Measurements from ENCODE around the gene SLC35D2.
"Not testable (repeated sequence)": the region's sequence is repeated elsewhere in the genome, so short reads cannot be mapped to it uniquely, and the experiment has no call there.

SLC35D2 gene

GRCh38 chr9:96399325-96399633, 15.8 kb upstream of the SLC35D2 start:
- no peak for DNase-seq

GRCh38 chr9:96398582-96399324, 15.2 kb upstream of the SLC35D2 start:
- no peak for DNase-seq

- DNase-seq: no peak
Measured at GRCh38 chr9:96395964-96396363, 12.5 kb upstream of the SLC35D2 start.

- DNase-seq: no peak
Measured at GRCh38 chr9:96394832-96395496, 11.5 kb upstream of the SLC35D2 start.

GRCh38 chr9:96392263-96392662, 8.8 kb upstream of the SLC35D2 start:
- no peak for DNase-seq

- DNase-seq: no peak
Measured at GRCh38 chr9:96391021-96391765, 7.7 kb upstream of the SLC35D2 start.

GRCh38 chr9:96388144-96388543, 4.6 kb upstream of the SLC35D2 start:
- DNase-seq: no peak

GRCh38 chr9:96386157-96386556, 2.6 kb upstream of the SLC35D2 start:
- no peak for DNase-seq

- no peak for DNase-seq
Measured at GRCh38 chr9:96382839-96383164, 709 bp downstream of the SLC35D2 start.

GRCh38 chr9:96382175-96382574, 1.3 kb downstream of the SLC35D2 start:
- DNase-seq: no peak

GRCh38 chr9:96381696-96382095, 1.8 kb downstream of the SLC35D2 start:
- DNase-seq: no peak

- no peak for DNase-seq
Measured at GRCh38 chr9:96381125-96381524, 2.4 kb downstream of the SLC35D2 start.

- DNase-seq: no peak
Measured at GRCh38 chr9:96379461-96379860, 4.0 kb downstream of the SLC35D2 start.

- no peak for DNase-seq
Measured at GRCh38 chr9:96378187-96378586, 5.3 kb downstream of the SLC35D2 start.

GRCh38 chr9:96376891-96377874, 6.3 kb downstream of the SLC35D2 start:
- DNase-seq: no peak

- DNase-seq: not testable (repeated sequence)
Measured at GRCh38 chr9:96375507-96375906, 8.0 kb downstream of the SLC35D2 start.

GRCh38 chr9:96367943-96368342, 15.6 kb downstream of the SLC35D2 start:
- no peak for DNase-seq

- DNase-seq: no peak
Measured at GRCh38 chr9:96363175-96363967, 20.1 kb downstream of the SLC35D2 start.

GRCh38 chr9:96362119-96362518, 21.4 kb downstream of the SLC35D2 start:
- not testable (repeated sequence) for DNase-seq

GRCh38 chr9:96361668-96362067, 21.8 kb downstream of the SLC35D2 start:
- no peak for DNase-seq

GRCh38 chr9:96360976-96361375, 22.5 kb downstream of the SLC35D2 start:
- DNase-seq: no peak

- DNase-seq: not testable (repeated sequence)
Measured at GRCh38 chr9:96360523-96360922, 23.0 kb downstream of the SLC35D2 start.

Measured in COR-L47 (cell line).